Neural cell (in vitro differentiated cells): ENCODE results near the gene USP10. TPM values are rescaled to one million over a fixed set of nuclear protein-coding genes. Genes with fewer than 3 reads are reported as not detected.

Source experiments
- H2AFZ ChIP-seq: fragments of 200-600, 300-800 bp; sonication (generic), shearing (Covaris generic); 2 replicates; pipeline ENCODE4 v1.6.0; 2014; ENCODE audit warnings: low read depth, mild to moderate bottlenecking, antibody characterized with exemption, low read length, moderate library complexity
- H3F3A ChIP-seq: fragments of 200-600 bp; shearing (Covaris generic); 2 replicates; pipeline ENCODE4 v1.6.1; 2016; ENCODE audit warnings: mild to moderate bottlenecking, moderate library complexity, mixed read lengths, antibody characterized with exemption, low read length; ENCODE audit not compliant: insufficient read depth, poor library complexity, severe bottlenecking
- H3K27ac ChIP-seq: fragments of 200-600, 300-800 bp; sonication (generic), shearing (Covaris generic); 2 replicates; pipeline ENCODE4 v1.5.1; 2014; ENCODE audit warnings: mild to moderate bottlenecking, low read length, moderate library complexity
- H3K27me3 ChIP-seq: fragments of 300-800, 200-600 bp; sonication (generic), shearing (Covaris generic); 2 replicates; pipeline ENCODE4 v1.6.0; 2014; ENCODE audit warnings: mild to moderate bottlenecking, low read depth, low read length, moderate library complexity; ENCODE audit not compliant: insufficient read depth
- H3K36me3 ChIP-seq: fragments of 300-800, 200-600 bp; sonication (generic), shearing (Covaris generic); 2 replicates; pipeline ENCODE4 v1.5.1; 2014; ENCODE audit warnings: mild to moderate bottlenecking, antibody characterized with exemption, low read length, moderate library complexity; ENCODE audit not compliant: insufficient read depth
- H3K4me2 ChIP-seq: fragments of 300-800, 200-600 bp; sonication (generic), shearing (Covaris generic); 2 replicates; pipeline ENCODE4 v1.6.0; 2014; ENCODE audit warnings: mild to moderate bottlenecking, low read length
- H3K4me3 ChIP-seq: fragments of 300-800, 200-600 bp; sonication (generic), shearing (Covaris generic); 2 replicates; pipeline ENCODE4 v1.5.1; 2014; ENCODE audit warnings: mild to moderate bottlenecking, low read length, moderate library complexity
- H3K79me2 ChIP-seq: fragments of 200-600 bp; shearing (Covaris generic); replicated peaks from 2 replicates; pipeline ENCODE4 v1.6.0; 2014; ENCODE audit warnings: mild to moderate bottlenecking, low read length, moderate library complexity; ENCODE audit not compliant: insufficient read depth
- H3K9ac ChIP-seq: fragments of 300-800, 200-600 bp; sonication (generic), shearing (Covaris generic); 2 replicates; pipeline ENCODE4 v1.6.1; 2016; ENCODE audit warnings: mild to moderate bottlenecking, low read length, mixed read lengths
- H3K9me2 ChIP-seq: fragments of 200-600 bp; shearing (Covaris generic); 2 replicates; pipeline ENCODE4 v1.6.1; 2016; ENCODE audit warnings: mild to moderate bottlenecking, low read length, mixed read lengths; ENCODE audit not compliant: insufficient read depth
- H3K9me3 ChIP-seq: fragments of 200-600, 300-800 bp; sonication (generic), shearing (Covaris generic); 2 replicates; pipeline ENCODE4 v1.6.1; 2016; ENCODE audit warnings: mild to moderate bottlenecking, mixed run types, low read length, moderate library complexity, mixed read lengths
- H4K20me1 ChIP-seq: fragments of 200-600 bp; shearing (Covaris generic); 2 replicates; pipeline ENCODE4 v1.6.1; 2016; ENCODE audit warnings: mild to moderate bottlenecking, mixed run types; ENCODE audit not compliant: insufficient read depth
- EP300 ChIP-seq: fragments of 450-650 bp; conservative IDR thresholded peaks from 2 replicates; pipeline ENCODE4 v1.6.1; 2014; ENCODE audit warnings: antibody characterized with exemption, mild to moderate bottlenecking, moderate library complexity; ENCODE audit not compliant: poor library complexity, severe bottlenecking
- EZH2 ChIP-seq: fragments of 200-600, 300-800 bp; shearing (Covaris generic), sonication (generic); IDR thresholded peaks from 2 replicates; pipeline ENCODE4 v1.6.1; 2014; ENCODE audit warnings: antibody characterized with exemption, low read length, borderline replicate concordance, mild to moderate bottlenecking; ENCODE audit not compliant: insufficient read depth, poor library complexity, severe bottlenecking
- MXI1 ChIP-seq: fragments of 450-650 bp; conservative IDR thresholded peaks from 2 replicates; pipeline ENCODE4 v1.6.1; 2014; ENCODE audit warnings: antibody characterized with exemption, mild to moderate bottlenecking; ENCODE audit not compliant: poor library complexity, severe bottlenecking
- POLR2AphosphoS5 ChIP-seq: IDR thresholded peaks from 2 replicates; pipeline ENCODE4 v1.6.1; 2012
- RAD21 ChIP-seq: fragments of 450-650 bp; conservative IDR thresholded peaks from 2 replicates; pipeline ENCODE4 v1.6.1; 2014; ENCODE audit warnings: antibody characterized with exemption, mild to moderate bottlenecking, moderate library complexity
- SMC3 ChIP-seq: fragments of 450-650 bp; conservative IDR thresholded peaks from 2 replicates; pipeline ENCODE4 v1.6.1; 2014; ENCODE audit warnings: antibody characterized with exemption, mild to moderate bottlenecking, moderate library complexity; ENCODE audit not compliant: poor library complexity
- TAF1 ChIP-seq: IDR thresholded peaks from 2 replicates; pipeline ENCODE4 v1.6.1; 2012; ENCODE audit warnings: low read depth
- polyA plus RNA-seq: library from polyadenylated mRNA; depleted of rRNA; stranded (reverse); fragments of >200 nt; gene quantifications from 2 replicates; pipeline ENCODE4 v1.2.3, GENCODE V29; 2014
- TF ChIP-seq, protein P1 (sequence below): fragments of 450-650 bp; IDR thresholded peaks from 2 replicates; pipeline ENCODE4 v1.5.1; 2014; ENCODE audit warnings: antibody characterized with exemption, mild to moderate bottlenecking, moderate library complexity; ENCODE audit not compliant: poor library complexity, severe bottlenecking
- TF ChIP-seq, protein P2 (sequence below): IDR thresholded peaks from 2 replicates; pipeline ENCODE4 v1.6.1; 2012; ENCODE audit warnings: borderline replicate concordance

The USP10 gene
- polyA plus RNA-seq, 1 donor from 2014 or later, result 48.9 TPM

DNA sequence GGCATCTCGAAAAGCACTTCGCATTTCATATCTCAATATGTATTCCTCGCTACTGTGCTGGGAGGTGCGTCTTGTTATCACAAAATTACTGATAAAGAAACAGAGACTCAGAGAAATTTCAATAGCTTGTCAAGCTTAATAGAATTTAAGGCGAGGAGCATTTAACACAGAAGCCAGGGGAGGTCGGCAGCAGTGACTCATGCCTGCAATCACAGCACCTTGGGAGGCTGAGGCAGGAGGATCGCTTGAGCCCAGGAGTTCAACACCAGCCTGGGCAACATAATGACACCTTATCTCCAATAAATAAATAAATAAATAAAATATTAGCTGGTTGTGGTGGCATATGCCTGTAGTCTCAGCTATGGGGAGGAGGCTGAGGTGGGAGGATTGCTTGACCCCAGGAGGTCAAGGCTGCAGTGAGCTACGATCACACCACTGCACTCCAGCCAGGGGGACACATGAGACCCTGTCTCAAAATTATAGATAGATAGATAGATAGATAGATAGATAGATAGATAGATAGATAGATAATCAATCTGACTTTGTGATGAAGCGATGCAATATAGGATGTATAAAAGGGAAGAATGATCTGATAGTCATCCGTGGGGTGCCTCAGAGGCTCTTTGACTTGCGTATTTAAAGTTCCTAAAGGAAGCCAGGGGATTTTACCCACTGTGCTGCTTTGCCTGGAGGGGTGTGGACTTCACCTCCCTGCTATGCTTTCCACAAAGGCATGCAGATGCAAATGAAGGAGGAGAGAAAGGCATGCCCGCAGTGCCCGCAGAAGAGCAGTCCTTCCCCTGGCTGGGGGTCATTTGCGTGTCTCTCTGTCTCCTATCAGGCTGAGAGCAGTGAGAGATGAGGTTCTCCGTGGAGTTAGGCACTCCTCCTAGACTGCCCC lies 15.9 kb upstream of the USP10 start:
- no peak overlapping the region for H3K9ac ChIP-seq
- H3K27ac ChIP-seq, result no peak overlapping the region
- no peak overlapping the region for H3K4me2 ChIP-seq
- H3K79me2 ChIP-seq, result no peaks in the 10 kb centered on the region
- TF ChIP-seq MXI1 (no peak), RAD21 (no peak), TAF1 (no peak), POLR2AphosphoS5 (no peak), EP300 (no peak), EZH2 (no peak), SMC3 (no peak)
- TF ChIP-seq, protein P1, sequence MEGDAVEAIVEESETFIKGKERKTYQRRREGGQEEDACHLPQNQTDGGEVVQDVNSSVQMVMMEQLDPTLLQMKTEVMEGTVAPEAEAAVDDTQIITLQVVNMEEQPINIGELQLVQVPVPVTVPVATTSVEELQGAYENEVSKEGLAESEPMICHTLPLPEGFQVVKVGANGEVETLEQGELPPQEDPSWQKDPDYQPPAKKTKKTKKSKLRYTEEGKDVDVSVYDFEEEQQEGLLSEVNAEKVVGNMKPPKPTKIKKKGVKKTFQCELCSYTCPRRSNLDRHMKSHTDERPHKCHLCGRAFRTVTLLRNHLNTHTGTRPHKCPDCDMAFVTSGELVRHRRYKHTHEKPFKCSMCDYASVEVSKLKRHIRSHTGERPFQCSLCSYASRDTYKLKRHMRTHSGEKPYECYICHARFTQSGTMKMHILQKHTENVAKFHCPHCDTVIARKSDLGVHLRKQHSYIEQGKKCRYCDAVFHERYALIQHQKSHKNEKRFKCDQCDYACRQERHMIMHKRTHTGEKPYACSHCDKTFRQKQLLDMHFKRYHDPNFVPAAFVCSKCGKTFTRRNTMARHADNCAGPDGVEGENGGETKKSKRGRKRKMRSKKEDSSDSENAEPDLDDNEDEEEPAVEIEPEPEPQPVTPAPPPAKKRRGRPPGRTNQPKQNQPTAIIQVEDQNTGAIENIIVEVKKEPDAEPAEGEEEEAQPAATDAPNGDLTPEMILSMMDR, result no peak
- TF ChIP-seq, protein P2, sequence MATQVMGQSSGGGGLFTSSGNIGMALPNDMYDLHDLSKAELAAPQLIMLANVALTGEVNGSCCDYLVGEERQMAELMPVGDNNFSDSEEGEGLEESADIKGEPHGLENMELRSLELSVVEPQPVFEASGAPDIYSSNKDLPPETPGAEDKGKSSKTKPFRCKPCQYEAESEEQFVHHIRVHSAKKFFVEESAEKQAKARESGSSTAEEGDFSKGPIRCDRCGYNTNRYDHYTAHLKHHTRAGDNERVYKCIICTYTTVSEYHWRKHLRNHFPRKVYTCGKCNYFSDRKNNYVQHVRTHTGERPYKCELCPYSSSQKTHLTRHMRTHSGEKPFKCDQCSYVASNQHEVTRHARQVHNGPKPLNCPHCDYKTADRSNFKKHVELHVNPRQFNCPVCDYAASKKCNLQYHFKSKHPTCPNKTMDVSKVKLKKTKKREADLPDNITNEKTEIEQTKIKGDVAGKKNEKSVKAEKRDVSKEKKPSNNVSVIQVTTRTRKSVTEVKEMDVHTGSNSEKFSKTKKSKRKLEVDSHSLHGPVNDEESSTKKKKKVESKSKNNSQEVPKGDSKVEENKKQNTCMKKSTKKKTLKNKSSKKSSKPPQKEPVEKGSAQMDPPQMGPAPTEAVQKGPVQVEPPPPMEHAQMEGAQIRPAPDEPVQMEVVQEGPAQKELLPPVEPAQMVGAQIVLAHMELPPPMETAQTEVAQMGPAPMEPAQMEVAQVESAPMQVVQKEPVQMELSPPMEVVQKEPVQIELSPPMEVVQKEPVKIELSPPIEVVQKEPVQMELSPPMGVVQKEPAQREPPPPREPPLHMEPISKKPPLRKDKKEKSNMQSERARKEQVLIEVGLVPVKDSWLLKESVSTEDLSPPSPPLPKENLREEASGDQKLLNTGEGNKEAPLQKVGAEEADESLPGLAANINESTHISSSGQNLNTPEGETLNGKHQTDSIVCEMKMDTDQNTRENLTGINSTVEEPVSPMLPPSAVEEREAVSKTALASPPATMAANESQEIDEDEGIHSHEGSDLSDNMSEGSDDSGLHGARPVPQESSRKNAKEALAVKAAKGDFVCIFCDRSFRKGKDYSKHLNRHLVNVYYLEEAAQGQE, result no peak
- no peaks in the 10 kb centered on the region for H3K27me3 ChIP-seq
- H2AFZ ChIP-seq, result no peak overlapping the region
- no peaks in the 10 kb centered on the region for H4K20me1 ChIP-seq
- H3F3A ChIP-seq, result no peaks in the 10 kb centered on the region
- H3K9me2 ChIP-seq, result no peaks in the 10 kb centered on the region
- H3K36me3 ChIP-seq, result no peaks in the 10 kb centered on the region
- H3K4me3 ChIP-seq, result no peak overlapping the region
- H3K9me3 ChIP-seq, result no peaks in the 10 kb centered on the region

DNA sequence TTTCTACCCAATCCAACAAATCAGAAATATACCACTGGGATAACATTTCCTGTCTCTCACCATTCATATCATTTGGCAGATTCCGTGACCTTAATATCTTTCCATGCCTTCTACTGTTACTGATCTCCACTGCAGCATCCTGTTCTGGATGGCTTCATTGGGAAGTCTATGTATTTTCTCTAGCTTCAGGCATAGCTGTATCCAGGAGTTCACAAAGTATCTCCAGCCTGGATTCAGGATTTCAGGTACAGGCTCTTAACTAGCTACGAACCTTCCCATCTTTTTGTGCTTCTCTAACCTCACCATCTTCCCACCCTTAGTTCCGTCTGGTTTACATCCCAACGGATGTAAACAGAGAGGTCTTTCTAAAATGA lies 15.2 kb upstream of the USP10 start:
- Histone ChIP-seq H2AFZ (no peak overlapping the region), H3F3A (no peaks in the 10 kb centered on the region), H3K9me3 (no peaks in the 10 kb centered on the region), H3K9ac (no peak overlapping the region), H3K9me2 (no peaks in the 10 kb centered on the region), H3K36me3 (no peaks in the 10 kb centered on the region), H3K27me3 (no peaks in the 10 kb centered on the region), H4K20me1 (no peaks in the 10 kb centered on the region), H3K4me2 (no peak overlapping the region), H3K4me3 (no peak overlapping the region), H3K27ac (no peak overlapping the region), H3K79me2 (no peaks in the 10 kb centered on the region)
- TF ChIP-seq EZH2, result no peak
- no peak for TF ChIP-seq TAF1
- no peak for TF ChIP-seq EP300
- TF ChIP-seq, protein P1, result no peak
- no peak for TF ChIP-seq MXI1
- TF ChIP-seq, protein P2, result no peak
- TF ChIP-seq RAD21, result no peak
- TF ChIP-seq SMC3, result no peak
- no peak for TF ChIP-seq POLR2AphosphoS5
